WTC11 (cell line): ENCODE measurements around the gene TRPM2.

ENCODE experiments used
- ARID4B ChIP-seq: sonication (generic); formaldehyde crosslinking; IDR thresholded peaks from 2 replicates; pipeline ENCODE4 v1.8.0; 2023; ENCODE audit warnings: missing genetic modification reagents, mild to moderate bottlenecking, borderline replicate concordance
- CTCF ChIP-seq: fragments of 200-600 bp; IDR thresholded peaks from 2 replicates; pipeline ENCODE4 v1.8.0; 2022; ENCODE audit warnings: antibody characterized with exemption
- ESRRA ChIP-seq: sonication (generic); formaldehyde crosslinking; IDR thresholded peaks from 2 replicates; pipeline ENCODE4 v1.8.1; 2022; ENCODE audit warnings: mild to moderate bottlenecking, missing genetic modification reagents, borderline replicate concordance
- HMGXB4 ChIP-seq: sonication (generic); formaldehyde crosslinking; IDR thresholded peaks from 2 replicates; pipeline ENCODE4 v1.8.1; 2023; ENCODE audit warnings: mild to moderate bottlenecking, moderate library complexity, missing genetic modification reagents
- NR2C2 ChIP-seq: sonication (generic); formaldehyde crosslinking; IDR thresholded peaks from 2 replicates; pipeline ENCODE4 v1.8.0; 2022; ENCODE audit warnings: mild to moderate bottlenecking, missing genetic modification reagents
- TEAD4 ChIP-seq: sonication (generic); formaldehyde crosslinking; IDR thresholded peaks from 2 replicates; pipeline ENCODE4 v1.8.0; 2022; ENCODE audit warnings: mild to moderate bottlenecking, missing genetic modification reagents
- USF1 ChIP-seq: sonication (generic); formaldehyde crosslinking; IDR thresholded peaks from 2 replicates; pipeline ENCODE4 v1.8.0; 2022; ENCODE audit warnings: mild to moderate bottlenecking, missing genetic modification reagents
- ZNF317 ChIP-seq: sonication (generic); formaldehyde crosslinking; IDR thresholded peaks from 2 replicates; pipeline ENCODE4 v1.8.1; 2023; ENCODE audit warnings: low read depth, mild to moderate bottlenecking, moderate library complexity, missing genetic modification reagents, borderline replicate concordance
- ZNF512 ChIP-seq: sonication (generic); formaldehyde crosslinking; IDR thresholded peaks from 2 replicates; pipeline ENCODE4 v1.8.1; 2022; ENCODE audit warnings: missing genetic modification reagents, borderline replicate concordance

GRCh38 chr21:44331209-44331608, 22.2 kb upstream of the TRPM2 start:
- no peak for TF ChIP-seq HMGXB4 (CRISPR knock-in tag)
- no peak for TF ChIP-seq ARID4B (CRISPR knock-in tag)
- TF ChIP-seq NR2C2 (CRISPR knock-in tag) = no peak
- no peak for TF ChIP-seq ZNF512
- TF ChIP-seq ZNF317 (CRISPR knock-in tag) = no peak
- no peak for TF ChIP-seq CTCF
- no peak for TF ChIP-seq ESRRA
- TF ChIP-seq TEAD4 (CRISPR knock-in tag) = no peak
- TF ChIP-seq USF1 = no peak
